ENCODE measurements around the gene BNIP5.
"Not testable (repeated sequence)": the region's sequence is repeated elsewhere in the genome, so short reads cannot be mapped to it uniquely, and the experiment has no call there.

Gene BNIP5

DNA sequence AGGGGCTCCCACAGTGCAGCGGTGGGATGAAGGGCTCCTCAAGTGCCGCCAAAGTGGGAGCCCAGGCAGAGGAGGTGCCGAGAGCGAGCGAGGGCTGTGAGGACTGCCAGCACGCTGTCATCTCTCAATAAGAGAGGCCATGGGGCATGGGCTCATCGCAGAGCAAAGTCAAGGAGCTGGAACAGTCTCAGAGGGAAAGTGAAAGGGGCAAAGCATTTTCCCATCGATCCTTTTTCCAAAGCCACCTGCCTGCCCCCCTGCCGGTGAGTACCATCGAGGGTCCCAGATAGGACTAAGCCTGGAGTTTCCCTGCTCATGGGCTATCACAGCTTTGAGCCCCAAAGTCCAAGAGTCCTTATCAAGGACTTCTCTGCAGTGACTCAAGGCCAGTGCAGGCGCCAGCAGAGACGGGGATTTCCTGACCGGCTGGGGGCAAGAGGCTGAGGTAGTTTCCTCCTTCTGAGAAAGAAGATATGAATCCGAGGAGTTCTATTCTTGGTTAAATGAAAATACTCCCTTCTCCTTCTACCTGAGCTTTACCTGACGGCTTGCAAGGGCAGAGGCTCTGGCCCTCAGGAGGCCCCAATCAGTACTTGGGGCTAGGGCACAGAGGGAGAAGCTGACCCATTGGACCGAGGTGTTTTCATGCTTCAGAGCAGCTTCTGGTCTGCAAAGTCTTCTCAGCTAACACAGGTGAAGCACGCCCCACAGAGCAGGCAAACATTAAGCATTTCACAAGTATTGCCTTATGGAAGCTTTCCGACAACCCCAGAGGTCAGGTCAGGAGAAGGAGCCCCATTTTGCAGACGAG, 28.2 kb upstream of the BNIP5 start:
- no peak for DNase-seq

DNA sequence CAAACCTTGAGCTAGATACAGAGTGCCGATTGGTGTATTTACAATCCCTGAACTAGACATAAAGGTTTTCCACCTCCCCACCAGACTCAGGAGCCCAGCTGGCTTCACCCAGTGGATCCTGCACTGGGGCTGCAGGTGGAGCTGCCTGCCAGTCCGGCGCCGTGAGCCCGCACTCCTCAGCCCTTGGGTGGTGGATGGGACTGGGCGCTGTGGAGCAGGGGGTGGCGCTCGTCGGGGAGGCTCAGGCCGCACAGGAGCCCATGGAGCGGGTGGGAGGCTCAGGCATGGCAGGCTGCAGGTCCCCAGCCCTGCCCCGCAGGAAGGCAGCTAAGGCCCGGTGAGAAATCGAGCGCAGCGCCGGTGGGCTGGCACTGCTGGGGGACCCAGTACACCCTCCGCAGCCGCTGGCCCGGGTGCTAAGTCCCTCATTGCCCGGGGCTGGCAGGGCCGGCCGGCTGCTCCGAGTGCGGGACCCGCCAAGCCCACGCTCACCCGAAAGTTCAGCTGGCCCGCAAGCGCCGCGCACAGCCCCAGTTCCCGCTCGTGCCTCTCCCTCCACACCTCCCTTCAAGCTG, 27.5 kb upstream of the BNIP5 start:
- DNase-seq, result not testable (repeated sequence)

DNA sequence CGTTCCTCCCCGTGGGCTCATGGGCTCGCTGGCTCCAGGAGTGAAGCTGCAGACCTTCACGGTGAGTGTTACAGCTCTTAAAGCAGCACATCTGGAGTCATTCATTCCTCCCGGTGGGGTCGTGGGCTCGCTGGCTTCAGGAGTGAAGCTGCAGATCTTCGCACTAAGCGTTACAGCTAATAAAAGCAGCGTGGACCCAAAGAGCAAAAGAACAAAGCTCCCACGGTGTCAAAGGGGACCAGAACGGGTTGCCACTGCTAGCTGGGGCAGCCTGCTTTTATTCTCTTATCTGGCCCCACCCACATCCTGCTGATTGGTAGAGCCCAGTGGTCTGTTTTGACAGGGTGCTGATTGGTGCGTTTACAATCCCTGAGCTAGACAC, 26.7 kb upstream of the BNIP5 start:
- not testable (repeated sequence) for DNase-seq

DNA sequence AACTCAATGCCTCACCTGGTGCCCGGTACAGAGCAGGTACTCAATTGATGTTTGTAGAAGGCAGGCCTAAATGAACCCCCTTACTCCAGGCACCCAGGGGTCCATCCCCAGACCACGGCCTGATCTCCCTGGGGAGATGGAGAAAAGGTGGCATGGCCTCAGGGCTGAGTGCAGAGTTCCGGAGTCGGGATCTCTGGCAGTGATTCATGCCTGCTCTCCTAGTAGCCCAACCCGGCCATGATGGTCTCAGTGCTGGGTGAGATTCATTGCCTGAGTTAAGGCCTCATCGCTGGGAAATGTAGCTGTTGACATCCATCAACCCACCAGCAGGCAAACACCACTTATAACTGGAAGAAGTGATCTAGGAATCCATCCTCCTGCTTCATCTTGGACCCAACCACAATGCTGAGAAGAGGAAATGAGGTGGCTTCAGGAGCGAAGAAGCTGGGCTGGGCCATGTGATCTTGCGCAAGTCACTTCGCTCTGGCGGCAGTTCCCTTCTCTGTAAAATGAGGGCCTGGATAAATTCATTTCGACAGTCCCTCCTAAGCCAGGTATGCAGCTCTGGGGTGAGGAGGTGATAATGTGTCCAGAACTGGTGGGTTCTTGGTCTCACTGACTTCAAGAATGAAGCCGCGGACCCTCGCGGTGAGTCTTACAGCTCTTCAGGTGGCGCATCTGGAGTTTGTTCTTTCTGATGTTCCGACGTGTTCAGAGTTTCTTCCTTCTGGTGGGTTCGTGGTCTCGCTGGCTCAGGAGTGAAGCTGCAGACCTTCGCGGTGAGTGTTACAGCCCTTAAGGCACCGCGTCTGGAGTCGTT, 26.1 kb upstream of the BNIP5 start:
- peak; percentile 70 for DNase-seq

DNA sequence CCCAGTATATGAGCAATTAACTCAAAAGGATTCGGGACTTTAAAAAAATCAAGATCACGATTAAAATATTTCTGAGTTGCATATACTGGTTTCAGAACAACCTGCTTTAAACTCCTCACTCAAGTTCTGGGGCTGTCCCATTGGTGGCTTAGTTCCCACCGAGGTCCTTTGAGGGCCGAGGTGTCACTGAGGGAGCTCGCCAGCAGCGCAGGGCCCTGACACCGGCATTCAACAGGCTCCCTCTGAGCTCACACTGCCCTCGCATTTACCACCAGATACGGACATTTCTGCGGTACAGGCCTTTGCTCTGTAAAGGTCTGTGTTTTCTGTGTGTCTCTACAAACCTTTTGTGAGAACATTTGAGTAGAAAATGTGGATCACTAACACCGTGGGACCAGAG, 24.4 kb upstream of the BNIP5 start:
- DNase-seq, result no peak

DNA sequence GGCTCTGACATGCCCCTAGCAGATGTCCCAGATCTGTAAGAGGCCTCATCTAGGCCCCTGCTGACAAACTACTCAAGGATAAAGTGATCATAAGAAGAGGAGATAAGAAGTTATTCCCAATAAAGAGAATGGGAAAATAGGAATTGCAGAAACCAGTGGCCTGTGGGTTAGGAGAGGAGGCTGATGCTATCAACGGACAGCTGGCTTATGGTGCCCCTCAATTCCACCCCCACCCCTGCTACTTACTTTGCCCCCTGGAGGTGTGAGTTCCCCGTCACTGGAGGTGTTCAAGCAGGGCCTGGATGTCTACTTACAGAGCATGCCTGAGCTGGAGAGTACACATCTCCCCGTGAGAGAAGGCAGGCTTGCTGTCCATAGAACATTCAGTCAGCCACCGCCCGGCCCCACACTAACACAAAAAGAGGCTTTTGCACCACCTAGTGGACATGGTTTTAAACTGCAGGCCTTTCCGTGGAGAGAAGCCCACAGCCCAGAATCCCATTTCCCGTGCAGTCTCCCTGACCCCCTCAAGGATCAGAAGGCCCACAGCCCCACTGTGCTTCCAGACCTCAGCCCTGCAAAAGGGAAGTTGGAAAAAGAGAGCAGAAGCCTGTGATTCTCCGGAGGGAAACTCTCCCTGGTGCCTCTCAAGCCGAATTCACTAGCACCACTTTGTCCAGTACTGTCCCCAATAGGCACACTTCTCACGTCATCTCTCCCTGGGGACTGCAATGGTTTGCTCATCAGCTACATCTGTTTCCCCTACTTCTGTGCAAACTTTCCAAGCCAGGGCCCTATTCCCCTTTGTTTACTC, 23.8 kb upstream of the BNIP5 start:
- peak; percentile 56 for DNase-seq

DNA sequence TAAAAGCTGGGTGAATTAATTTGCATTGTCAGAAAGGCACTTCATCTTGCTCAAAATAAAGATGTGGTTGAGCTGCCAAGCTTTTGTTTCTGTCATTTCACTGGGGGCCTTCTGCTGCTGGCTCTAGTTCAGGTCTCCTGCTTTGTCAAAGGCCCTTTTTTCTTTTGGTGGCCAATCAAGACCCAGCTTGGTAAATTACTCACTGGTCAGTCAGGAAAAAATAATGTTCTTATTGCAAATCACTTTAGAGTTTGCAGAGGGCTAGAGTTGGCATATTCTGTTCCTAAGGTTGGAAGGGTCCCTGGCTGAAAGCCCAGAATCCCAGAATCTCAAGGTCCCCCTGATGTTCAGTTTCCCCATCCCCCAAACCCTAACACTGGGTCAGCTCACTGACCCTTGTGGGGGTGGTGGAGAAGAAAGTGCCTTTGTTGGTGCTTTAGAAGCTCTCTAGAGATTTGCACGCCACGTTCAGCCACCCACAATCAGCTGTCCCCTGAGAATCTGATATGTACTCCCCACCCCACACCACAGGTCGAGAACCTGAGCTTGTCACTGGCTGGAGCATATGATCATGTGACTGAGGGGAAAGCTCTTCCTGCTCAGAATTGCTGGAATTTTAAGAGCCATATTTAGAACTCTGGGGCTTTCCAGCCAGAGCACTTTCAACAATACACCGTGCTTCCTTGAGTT, 21.7 kb upstream of the BNIP5 start:
- DNase-seq, result no peak

DNA sequence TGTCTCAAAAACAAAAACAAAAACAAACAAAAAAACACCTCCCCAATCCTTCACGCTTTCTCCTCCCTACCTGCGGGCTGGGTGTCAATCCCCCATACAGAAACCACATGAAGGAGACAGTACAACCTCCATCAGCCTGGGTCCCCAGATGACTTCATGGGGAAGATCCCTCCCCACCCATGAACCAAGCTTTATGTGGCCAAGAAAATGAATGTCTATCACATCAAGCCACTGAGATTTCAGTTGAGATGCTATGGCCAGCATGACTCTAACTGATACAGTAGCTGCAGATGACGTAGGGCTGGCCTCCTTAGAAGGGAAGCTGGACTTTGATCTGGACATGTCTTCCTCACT, 21.2 kb upstream of the BNIP5 start:
- DNase-seq, result no peak

DNA sequence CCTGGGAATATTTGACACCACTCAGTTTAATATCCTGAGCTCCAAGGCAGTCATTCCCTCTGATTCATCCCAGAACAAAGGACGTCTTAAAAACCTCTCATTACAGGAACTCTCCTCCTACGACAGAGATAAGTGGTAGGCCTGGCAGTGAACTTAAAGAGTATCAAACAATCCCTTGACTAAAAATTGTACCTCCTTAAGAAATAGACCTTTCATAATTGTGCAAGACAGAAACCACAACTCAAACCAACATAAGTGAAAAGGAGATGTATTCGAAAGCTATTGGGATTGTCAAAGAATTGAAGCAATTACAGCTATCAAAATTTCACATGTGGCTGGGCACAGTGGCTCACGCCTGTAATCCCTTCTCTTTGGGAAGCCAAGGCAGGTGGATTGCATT, 19.1 kb upstream of the BNIP5 start:
- DNase-seq, result peak; percentile 65

DNA sequence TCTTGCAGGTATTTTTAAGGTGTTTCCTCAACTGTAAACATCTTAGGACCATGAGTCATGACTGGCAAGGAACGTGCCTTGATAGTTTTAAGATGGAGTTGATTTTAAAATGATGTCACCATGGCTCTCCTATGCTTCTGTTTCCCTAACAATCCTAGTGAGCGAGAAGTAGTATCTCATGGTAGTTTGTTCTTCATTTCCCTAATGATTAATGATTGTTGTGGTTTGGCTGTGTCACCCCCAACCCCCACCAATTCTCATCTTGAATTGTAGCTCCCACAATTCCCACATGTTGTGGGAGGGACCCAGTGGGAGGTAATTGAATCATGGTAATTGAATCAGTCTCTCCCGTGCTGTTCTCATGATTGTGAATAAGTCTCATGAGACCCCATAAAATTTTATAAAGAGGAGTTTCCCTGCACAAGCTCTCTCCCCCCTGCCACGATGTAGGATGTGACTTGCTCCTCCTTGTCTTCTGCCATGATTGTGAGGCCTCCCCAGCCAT, 16.8 kb upstream of the BNIP5 start:
- DNase-seq, result no peak

DNA sequence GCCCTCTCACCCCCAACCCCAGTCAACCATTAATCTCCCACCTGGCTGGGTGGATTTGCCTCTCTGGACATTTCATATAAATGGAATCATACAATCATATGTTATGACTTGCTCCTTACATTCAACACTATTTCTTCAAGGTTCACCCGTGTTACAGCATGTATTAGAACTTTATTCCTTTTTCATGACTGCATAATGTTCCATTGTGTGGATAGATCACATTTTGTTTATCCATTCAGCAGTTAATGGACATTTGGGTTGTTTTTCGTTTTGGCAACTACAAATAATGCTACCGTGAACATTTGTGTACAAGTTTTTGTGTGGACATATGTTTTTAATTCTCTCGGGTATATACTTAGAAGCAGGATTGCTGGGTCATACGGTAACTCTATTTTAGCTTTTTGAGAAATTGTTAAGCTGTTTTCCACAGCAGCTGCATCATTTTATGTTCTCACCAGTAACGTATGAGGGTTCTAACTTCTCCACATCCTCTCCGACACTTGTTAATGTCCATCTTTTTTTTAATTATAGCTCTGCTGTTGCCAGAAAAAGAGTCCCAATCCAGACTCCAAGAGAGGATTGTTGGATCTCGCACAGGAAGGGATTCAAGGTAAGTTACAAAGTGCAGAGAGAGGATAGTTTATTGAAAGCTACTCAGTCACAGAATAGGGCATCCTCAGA, 15.9 kb upstream of the BNIP5 start:
- DNase-seq, result no peak

DNA sequence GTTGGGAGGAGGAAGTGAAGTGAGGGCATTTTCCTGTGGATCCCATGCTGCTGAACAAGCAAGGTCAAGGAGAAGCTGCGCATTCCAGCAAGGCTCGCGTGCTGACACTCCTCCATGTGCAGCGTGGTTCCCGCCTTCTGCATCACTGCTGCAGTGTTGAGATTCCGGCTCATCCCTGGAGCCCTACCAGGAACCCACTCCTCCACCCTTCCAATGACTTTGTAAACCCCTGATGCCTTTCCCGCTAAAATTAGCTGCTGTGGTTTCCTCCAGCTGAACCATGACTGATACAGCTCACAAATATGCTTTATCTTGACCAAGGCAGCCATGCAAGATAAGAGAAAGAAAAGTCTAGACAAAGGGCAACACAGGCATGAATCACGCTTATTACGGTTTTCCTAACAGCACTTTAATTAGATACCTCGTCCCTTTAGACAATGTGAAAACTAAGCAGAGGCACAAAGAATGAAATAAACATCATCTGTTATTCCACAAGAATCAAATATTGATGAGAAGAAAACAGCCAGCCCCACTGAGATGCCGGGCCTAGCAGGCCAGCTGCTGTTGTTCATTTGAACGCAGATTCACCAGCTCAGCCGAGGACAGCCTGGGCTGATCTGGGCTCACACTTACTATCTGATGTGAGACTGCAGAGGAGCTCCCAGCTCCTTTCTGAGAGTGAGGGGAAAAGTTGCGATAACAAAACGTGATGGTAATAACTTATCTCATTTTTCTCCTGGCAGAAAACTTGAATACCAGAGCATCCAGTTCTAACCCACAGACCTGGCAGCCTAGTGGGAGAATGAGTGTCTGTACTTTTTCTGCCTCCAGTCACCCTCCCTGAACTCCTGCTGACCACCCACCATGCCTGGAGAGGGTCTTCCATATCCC, 14.2 kb upstream of the BNIP5 start:
- peak; percentile 20 for DNase-seq

DNA sequence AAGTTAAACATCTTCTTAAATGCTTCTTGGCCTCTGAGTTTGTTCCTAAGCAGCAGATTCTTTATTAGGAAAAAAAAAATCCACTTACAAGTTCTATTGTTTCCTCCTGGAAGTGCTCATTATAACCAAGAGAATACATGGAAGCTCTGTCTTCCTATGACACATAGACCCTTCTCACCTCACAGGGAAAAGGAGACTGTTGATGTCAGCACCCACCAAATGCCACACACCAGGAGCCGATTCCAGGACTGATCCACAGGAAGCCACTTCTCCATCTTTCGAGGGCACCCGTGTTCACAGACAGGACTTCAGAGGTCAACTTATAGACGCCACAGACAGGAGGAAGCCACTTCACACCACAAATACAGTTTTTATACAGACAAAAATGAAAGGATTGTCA, 13.4 kb upstream of the BNIP5 start:
- no peak for DNase-seq

DNA sequence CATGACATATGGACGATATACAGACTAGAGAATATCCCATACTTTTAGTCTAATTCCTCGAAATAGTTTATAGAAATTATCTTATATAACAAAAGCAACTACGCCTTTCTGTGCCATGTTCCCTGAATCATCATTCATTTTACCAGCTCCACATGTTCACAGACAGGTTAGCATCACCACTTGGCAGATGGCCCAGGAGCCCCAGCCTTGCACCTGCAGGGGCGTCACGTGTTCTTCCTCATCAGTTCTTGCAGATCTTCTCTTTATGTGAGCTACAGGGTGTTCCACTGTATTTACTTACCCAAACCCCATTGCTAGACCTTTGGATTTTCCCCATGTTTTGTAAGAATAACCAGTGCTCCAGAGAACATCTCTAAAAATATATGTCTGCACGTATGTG, 12.6 kb upstream of the BNIP5 start:
- no peak for DNase-seq

DNA sequence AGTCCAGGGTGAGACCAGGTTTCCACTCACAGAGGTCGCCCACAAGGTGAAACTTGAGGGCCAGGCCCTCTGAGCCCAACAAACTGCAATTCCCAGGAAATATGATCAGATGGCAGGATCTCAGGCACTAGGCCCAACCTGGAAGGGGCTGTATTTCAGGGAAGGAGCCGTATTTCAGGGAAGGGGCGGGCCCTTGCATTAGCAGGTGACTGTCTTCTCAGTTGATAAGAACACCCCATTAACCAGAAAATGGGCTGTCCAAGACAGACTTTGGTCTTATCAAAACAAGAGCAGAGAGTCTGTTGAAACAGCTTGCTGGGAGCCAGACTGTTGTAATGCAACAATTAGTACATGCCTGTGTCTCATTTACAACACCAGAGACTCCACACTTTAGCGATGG, 10.9 kb upstream of the BNIP5 start:
- no peak for DNase-seq

DNA sequence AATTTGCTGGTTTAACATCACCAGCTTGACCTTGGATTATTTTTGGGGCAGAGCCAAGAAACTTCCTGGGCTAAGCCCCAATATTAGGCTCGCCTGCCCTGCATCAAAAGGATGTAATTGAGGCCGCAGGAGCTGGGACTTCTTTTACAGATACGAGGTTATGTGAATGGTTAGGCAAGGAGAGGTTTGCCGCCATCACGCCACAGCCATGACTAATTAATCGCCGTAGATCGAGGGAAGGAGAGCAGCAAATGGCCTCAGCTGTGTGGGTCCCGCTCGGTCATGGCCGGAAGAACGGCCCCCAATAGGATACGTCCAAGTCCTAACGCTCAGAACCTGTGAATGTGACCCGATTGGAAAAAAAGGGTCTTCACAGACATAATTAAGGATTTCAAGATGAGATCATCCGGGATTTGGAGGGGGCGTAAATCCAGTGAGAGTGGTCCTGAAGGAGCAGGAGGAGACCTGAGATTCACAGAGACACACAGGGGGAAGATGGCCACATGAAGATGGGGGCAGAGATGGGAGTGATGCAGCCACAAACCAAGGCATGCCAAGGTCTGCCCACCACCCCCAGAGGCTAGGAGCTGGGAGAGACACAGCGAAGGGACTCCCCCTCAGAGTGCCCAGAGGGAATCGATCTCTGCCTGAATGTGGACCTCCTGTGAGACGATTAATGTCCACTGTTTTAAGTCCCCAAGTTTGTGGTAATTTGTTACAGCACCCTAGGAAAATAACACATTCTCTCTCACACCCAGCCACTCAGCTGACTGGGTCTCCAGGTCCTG, 10.0 kb upstream of the BNIP5 start:
- DNase-seq, result no peak

DNA sequence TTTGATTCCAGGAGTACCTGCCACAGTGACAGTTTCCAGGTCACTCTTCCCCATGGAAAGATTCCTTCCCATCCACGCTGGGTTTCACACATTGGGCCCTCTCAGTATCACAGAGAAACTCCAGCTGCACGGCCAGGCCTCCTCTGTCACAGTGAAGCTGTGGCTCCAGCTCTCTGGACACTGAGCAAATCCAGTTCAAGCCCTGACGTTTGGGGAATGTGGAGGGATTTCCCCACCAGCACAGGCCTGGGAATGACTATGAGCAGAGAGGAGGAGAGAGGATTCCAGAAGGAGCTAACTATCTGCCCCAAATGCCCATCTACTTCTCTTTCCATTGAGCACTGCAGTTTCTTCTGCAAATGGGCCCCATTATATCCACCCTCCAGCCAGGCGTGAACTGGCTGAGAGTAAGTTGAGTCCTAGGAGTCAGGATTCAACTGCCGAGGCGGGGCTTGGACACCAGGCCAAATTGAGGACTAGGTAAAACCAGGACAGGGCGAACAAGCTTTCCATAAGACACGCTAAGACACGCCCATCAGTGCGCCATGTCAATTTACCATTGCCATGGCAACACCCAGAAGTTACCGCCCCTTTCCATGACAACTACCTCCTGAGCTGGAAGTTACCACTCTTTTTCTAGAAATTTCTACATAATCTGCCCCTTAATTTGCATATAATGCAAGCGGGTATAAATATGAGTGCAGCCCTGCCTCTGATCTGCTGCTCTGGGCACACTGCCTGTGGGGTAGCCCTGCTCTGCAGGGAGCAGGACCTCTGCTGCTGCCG, 9.2 kb upstream of the BNIP5 start:
- DNase-seq, result no peak

DNA sequence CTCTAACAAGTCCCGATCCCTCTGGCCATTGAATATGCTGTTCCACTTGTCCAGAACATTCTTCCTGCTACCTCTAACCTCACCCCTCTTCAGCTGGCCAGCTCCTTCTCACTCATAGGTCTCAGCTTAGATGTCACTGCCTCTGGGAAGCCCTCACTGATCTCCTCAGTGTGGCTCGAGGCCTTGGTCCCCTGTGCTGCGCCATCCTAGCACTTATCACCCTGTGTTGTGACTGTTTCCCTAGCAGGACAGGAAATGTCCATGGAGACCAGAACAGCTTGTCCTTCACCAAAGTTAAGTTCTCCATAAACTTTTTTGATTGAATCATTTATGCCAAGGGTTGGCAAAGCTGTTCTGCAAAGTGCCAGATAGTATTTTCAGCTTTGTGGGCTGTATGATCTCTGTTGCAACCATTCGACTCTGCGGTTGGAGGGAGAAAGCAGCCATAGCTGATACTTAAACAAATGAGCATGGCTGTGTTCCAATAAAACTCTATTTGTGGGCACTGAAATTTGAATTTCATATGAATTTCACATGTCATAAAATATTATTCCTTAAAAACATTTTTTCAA, 6.5 kb upstream of the BNIP5 start:
- DNase-seq, result peak; percentile 77

Measured in MV-4-11 (cell line).